Right lobe of liver (tissue), 4 donors: ENCODE data around the gene TLCD3B.

ENCODE experiments used
- CTCF ChIP-seq, 4 donors: fragments of 200-600 bp in 3 of 4; fragments of 450-650 bp in 1 of 4; IDR thresholded peaks; one replicate each; pipeline versions ENCODE4 v1.5.1 to v1.8.0; 2016 to 2022; ENCODE audit warnings: antibody characterized with exemption in 4 of 4, mild to moderate bottlenecking in 2 of 4
- POLR2A ChIP-seq: fragments of 450-650 bp; IDR thresholded peaks from one replicate; pipeline ENCODE4 v1.6.1; 2017; ENCODE audit warnings: antibody characterized with exemption, mild to moderate bottlenecking
- donor health status: DM: no; HTN: no; CAD: no.
- donor health status: DM: no; HTN: no; CAD: no.
- donor health status: DM: no; HTN: yes; CAD: no.

DNA sequence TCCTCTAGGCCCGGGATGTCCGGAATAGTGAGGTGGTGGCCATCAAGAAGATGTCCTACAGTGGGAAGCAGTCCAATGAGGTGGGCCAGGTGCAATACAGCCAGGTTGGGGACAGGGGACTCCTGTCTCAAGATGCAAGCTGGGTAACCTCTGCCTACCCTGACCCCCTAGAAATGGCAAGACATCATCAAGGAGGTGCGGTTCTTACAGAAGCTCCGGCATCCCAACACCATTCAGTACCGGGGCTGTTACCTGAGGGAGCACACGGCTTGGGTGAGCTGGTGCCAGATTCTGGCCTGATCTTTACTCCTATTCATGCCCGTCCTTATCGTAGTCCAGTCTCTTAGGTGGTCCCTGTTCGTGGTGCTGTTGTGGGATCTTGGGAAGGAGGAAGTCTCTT is 53.0 kb downstream of the TLCD3B start:
- no peak for TF ChIP-seq POLR2A
- no peak for TF ChIP-seq CTCF (IDR thresholded peaks at IDR 0.05)
